IPS-18c (cell line): ENCODE measurements around the gene TCEAL5.
"Not testable (repeated sequence)": the region's sequence is repeated elsewhere in the genome, so short reads cannot be mapped to it uniquely, and the experiment has no call there.

ENCODE experiments used
- H3K4me3 ChIP-seq: 2 replicates; pipeline ENCODE4 v1.7.0; 2013; ENCODE audit warnings: low read depth, mild to moderate bottlenecking, low read length, moderate library complexity; ENCODE audit not compliant: insufficient read depth
- H3K9me3 ChIP-seq: one replicate; pipeline ENCODE4 v1.6.1; 2013; ENCODE audit warnings: mild to moderate bottlenecking, low read length, moderate library complexity; ENCODE audit not compliant: control insufficient read depth, insufficient read depth

The TCEAL5 gene

DNA sequence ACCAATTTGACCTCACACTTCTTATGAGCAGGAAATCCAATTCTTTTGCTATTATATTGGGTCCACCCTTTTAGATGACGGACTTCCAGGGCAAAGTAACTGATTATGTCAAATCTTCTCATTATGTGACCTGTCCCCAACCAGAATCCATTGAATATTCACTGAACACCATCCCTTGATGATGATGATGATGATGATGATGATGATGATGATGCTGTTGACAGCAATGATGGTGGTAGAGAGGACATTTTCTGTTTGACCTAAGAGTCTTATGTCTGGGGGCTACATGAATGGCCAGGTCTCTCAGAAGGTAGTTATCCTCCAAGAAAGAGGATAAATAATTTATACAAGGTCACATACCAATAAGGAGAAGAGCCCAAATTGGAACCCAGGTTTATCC, 26.7 kb downstream of the TCEAL5 start:
- Histone ChIP-seq H3K4me3 (no peak overlapping the region), H3K9me3 (no peaks in the 10 kb centered on the region)

DNA sequence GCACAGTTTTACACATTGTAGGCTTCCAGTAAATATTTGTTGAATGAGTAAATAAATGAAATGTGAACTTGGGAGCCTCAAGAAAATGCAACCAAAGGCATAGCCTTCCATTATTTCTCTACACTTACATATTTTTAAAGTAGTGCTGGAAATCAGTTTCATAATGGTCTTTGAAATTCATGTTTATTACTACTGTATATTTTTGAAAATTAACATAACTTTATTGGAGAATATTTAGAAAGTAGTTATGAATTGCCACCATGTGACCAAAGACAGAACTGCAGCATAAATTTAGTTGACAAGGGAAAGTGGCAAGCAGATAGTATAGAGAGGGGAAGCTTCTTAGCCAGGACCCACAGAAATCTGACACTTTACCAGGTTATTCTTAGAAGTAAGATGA, 28.0 kb downstream of the TCEAL5 start:
- no peak overlapping the region for H3K4me3 ChIP-seq
- no peaks in the 10 kb centered on the region for H3K9me3 ChIP-seq

DNA sequence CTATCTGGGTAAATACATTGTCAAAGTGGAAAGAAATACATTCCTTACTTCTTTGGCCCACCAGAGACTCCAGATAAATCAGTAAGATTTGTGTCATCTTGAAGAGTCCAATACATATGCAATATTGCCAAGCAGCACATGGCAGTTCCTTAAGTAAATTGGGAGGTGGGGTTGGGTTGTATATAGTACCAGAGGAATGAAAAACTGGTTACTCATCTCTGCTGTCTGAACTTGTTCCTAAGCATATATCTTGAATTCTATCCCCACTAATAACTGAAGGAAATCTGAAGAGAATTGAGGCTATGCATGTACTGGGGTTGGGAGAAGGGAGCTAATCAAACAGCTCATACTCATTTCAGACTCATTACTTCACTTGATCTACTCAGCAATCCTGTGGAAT, 36.4 kb downstream of the TCEAL5 start:
- no peak overlapping the region for H3K4me3 ChIP-seq
- no peaks in the 10 kb centered on the region for H3K9me3 ChIP-seq

GRCh38 chrX:103236296-103236695, 40.3 kb downstream of the TCEAL5 start:
- no peaks in the 10 kb centered on the region for H3K9me3 ChIP-seq
- no peak overlapping the region for H3K4me3 ChIP-seq

- H3K9me3 ChIP-seq, H3K4me3 ChIP-seq: not testable (repeated sequence)
These were observed 40.9 kb downstream of the TCEAL5 start for GRCh38 chrX:103235608-103236007.

- Histone ChIP-seq H3K9me3 (no peaks in the 10 kb centered on the region), H3K4me3 (no peak overlapping the region)
These were observed 41.7 kb downstream of the TCEAL5 start for GRCh38 chrX:103234869-103235268.

- H3K9me3 ChIP-seq: no peaks in the 10 kb centered on the region
- H3K4me3 ChIP-seq: no peak overlapping the region
These were observed 43.3 kb downstream of the TCEAL5 start for GRCh38 chrX:103233263-103233662.

DNA sequence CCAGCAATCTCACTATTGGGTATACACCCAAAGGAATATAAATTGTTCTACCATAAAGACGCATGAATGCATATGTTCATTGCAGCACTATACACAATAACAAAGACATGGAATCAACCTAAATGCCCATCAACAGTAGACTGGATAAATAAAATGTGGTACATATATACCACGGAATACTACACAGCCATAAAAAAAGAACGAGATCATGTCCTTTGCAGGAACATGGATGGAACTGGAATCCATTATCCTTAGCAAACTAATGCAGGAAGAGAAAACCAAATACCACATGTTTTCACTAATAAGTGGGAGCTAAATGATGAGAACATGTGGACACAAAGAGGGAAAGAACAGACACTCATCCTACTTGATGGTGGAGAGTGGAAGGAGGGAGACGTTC, 50.6 kb downstream of the TCEAL5 start:
- H3K9me3 ChIP-seq, H3K4me3 ChIP-seq: not testable (repeated sequence)
